ENCODE measurements around the gene TIAM2. TPM values are rescaled to one million over a fixed set of nuclear protein-coding genes. Genes with fewer than 3 reads are reported as not detected.
"Not testable (repeated sequence)": the region's sequence is repeated elsewhere in the genome, so short reads cannot be mapped to it uniquely, and the experiment has no call there.

TIAM2 gene
- polyA plus RNA-seq, 3 donors: 18.0 to 21.5 (median 18.1) TPM

DNA sequence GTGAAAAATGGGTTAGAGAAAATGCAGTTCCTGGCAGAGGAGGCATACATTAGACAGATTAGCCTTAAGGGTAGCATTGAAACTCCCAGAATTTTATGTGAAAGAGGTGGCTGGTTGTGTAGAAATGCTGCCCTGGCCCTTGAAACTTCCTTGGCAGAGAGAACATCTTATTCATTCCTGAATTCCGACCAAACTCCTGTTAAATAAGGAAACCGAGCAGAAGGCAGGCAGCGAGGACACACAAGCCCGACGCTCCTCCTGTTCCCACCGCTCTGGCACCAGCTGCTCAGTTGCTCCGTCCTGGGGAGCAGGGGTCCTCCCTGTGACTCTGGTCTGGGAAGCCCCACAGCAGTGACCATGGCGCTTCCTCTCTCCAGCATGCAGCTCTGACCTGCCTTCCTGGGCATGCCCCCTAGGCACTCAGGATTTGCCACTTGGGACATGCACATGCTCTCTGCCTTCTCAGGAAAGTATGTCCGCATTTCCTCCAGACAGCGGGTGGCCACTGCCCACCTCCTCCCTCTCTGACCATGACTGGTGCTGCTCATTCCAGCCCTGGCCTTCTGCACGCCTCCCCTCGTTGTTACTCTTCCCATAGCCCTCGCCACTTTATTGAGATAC lies 233.5 kb downstream of the TIAM2 start:
- no peak for DNase-seq (ENCODE audit: extremely low read depth in 1 of 11, low read depth in 9 of 11, low spot score in 4 of 11)

- not testable (repeated sequence) for DNase-seq (ENCODE audit: extremely low read depth in 1 of 11, low read depth in 9 of 11, low spot score in 4 of 11)
These were observed 235.9 kb downstream of the TIAM2 start for GRCh38 chr6:155230975-155231374.

DNA sequence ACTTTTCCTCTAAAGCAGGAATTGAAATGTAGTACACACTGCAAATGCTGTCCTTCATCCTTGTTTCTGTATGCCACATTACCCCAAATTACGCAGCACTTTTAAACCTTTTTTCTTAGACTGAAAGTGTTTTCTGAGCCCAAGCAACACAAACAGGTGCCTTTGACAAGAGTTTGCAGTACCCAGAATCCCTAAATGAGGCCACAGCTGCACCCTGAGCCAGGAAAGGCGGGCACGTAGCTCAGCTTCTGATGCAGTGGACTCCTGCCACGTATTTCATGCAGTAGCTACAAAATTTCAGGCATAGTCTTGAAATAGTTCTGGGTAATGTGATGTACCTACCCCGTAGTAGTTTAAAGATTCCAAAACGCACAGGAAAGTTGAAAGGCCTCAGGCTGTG lies 237.7 kb downstream of the TIAM2 start:
- no peak for DNase-seq (ENCODE audit: extremely low read depth in 1 of 11, low read depth in 9 of 11, low spot score in 4 of 11)

GRCh38 chr6:155234167-155234566 lies 239.1 kb downstream of the TIAM2 start:
- no peak for DNase-seq (ENCODE audit: extremely low read depth in 1 of 11, low read depth in 9 of 11, low spot score in 4 of 11)

DNA sequence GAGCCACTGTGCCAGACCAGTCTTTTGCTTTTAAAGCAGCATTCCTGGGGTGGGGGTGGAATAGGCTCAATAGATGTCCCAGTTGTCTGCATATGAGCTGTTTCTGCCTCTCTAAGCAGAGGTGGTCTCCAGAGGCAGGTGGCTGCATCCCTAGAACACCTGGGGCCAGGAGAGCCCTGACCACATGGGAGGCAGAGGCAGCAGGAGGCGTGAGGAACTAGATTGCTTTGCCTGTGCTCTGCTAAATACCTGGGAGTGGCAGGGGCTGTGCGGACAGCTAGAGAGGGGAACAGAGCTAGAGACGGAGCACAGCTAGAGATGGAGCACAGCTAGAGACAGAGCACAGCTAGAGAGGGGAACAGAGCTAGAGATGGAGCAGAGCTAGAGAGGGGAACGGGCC lies 239.6 kb downstream of the TIAM2 start:
- DNase-seq (ENCODE audit: extremely low read depth in 1 of 11, low read depth in 9 of 11, low spot score in 4 of 11): no peak

DNA sequence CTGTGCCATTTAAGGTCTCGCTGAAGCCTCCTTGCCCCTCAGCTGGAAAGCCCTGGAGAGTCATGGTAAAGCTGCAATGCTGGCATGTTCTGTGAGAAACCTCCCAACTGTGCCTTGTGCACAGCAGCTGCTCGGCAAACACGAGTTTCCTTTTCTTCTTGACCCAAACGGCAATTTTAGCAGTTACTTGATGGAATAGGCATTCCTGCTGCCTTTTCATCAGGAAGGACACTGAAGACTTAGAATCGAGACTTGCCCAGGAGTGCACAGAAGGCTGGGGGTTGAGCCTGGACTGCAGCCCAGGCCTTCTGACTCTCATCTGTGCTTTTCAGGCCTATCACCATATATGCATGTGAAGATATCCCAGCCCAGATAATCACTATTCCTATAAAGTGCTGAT lies 240.0 kb downstream of the TIAM2 start:
- no peak for DNase-seq (ENCODE audit: extremely low read depth in 1 of 11, low read depth in 9 of 11, low spot score in 4 of 11)

GRCh38 chr6:155237613-155238012 lies 242.5 kb downstream of the TIAM2 start:
- DNase-seq (ENCODE audit: extremely low read depth in 1 of 11, low read depth in 9 of 11, low spot score in 4 of 11): no peak

GRCh38 chr6:155240905-155241600 lies 245.9 kb downstream of the TIAM2 start:
- no peak for DNase-seq (ENCODE audit: extremely low read depth in 1 of 11, low read depth in 9 of 11, low spot score in 4 of 11)

- no peak for DNase-seq (ENCODE audit: extremely low read depth in 1 of 11, low read depth in 9 of 11, low spot score in 4 of 11)
These were observed 246.9 kb downstream of the TIAM2 start for GRCh38 chr6:155241966-155242365.

GRCh38 chr6:155244434-155244833 lies 249.3 kb downstream of the TIAM2 start:
- DNase-seq (ENCODE audit: extremely low read depth in 1 of 11, low read depth in 9 of 11, low spot score in 4 of 11): no peak

DNA sequence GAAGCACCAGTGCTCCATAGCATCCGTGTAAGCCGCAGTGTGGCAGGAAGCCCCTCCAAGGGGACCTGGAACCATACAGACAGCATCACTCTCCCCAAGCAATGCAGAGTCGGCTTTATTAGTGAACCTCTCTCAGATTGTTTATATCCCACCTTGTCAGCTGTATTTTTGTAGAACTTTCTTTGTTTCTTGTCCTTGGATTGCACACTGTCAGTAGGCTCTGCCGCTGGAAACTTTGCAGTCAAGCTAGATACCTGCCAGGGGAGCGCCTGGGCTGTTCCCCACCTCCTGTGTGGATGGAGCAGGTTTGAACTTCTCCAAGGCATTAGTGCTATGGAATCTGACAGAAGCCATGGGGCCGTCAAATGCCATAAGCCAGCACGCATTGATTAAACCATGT lies 250.1 kb downstream of the TIAM2 start:
- no peak for DNase-seq (ENCODE audit: extremely low read depth in 1 of 11, low read depth in 9 of 11, low spot score in 4 of 11)

DNA sequence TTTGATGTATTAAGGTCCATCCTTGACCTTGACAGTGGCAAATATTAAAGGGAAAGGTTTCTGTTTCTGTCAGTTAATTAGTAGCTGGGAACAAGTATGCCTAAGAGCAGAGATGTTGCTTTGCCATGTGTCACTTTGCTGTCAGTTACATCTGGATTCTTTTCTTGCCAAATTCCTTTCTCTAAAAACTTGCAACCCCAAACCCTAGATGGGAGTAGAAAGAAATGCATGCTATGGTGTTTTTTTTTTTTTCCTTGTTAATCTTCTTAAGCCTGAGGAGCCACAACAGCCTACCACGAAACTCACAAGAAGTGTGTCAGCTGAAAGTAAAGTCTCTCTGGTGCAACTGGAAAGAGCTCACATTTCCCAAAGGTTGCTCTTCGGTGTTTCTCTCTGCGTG lies 250.7 kb downstream of the TIAM2 start:
- DNase-seq (ENCODE audit: extremely low read depth in 1 of 11, low read depth in 9 of 11, low spot score in 4 of 11): no peak

GRCh38 chr6:155246825-155247224 lies 251.7 kb downstream of the TIAM2 start:
- no peak for DNase-seq (ENCODE audit: extremely low read depth in 1 of 11, low read depth in 9 of 11, low spot score in 4 of 11)

DNA sequence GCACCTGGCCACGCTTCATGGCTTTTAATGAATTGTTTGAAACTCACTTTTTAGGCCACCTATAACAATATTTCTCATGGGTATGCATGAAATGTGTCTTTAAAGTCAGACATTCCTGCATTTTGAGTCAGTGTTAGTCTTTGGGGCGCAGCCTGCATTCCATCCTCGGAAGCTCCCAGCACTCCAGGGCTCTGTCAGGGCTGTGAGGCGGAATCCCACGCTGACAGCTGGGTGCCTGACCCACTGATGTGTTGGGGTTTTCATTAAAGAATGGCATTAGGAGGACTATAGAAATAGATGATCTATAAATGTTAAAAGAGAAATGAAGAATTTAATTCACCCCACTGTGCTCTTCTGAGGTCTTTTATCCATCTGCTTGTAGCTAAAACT lies 252.5 kb downstream of the TIAM2 start:
- DNase-seq (ENCODE audit: extremely low read depth in 1 of 11, low read depth in 9 of 11, low spot score in 4 of 11): no peak

- peak; percentile 16 to 44 (median 33) for DNase-seq (ENCODE audit: extremely low read depth in 1 of 11, low read depth in 9 of 11, low spot score in 4 of 11)
These were observed 253.2 kb downstream of the TIAM2 start for GRCh38 chr6:155248008-155249001.

- DNase-seq (ENCODE audit: extremely low read depth in 1 of 11, low read depth in 9 of 11, low spot score in 4 of 11): no peak
These were observed 255.7 kb downstream of the TIAM2 start for GRCh38 chr6:155250701-155251381.

- no peak for DNase-seq (ENCODE audit: extremely low read depth in 1 of 11, low read depth in 9 of 11, low spot score in 4 of 11)
These were observed 257.5 kb downstream of the TIAM2 start for GRCh38 chr6:155252581-155252980.

- DNase-seq (ENCODE audit: extremely low read depth in 1 of 11, low read depth in 9 of 11, low spot score in 4 of 11): no peak
These were observed 258.2 kb downstream of the TIAM2 start for GRCh38 chr6:155253337-155253736.

DNA sequence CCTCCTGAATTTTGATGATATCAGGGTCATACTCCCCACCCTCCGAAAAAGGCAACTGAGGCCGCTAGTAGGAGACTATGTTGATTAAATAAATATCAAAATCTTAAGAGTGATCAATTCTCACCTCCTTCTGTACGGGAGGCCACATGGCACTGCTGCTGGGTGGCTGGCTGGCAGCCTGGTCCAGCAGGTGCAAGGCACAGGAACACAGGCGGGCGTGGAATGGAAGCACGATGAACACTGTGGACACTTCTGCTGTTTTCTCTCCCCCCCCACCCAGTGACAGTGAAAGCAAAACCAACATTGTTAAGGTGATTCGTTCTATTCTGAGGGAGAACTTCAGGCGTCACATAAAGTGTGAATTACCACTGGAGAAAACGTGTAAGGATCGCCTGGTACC lies 259.0 kb downstream of the TIAM2 start:
- DNase-seq (ENCODE audit: extremely low read depth in 1 of 11, low read depth in 9 of 11, low spot score in 4 of 11): no peak

Data from renal cortex interstitium (tissue), 11 donors.